ENCODE data around the gene ITGA6.

- TF ChIP-seq EZH2phosphoT487 (IDR thresholded peaks at IDR 0.05; ENCODE audit: low read depth, severe bottlenecking, unreplicated experiment), result no peak
- TF ChIP-seq CTCF (IDR thresholded peaks at IDR 0.05; ENCODE audit: poor library complexity), result no peak
These were observed 3.3 kb downstream of the ITGA6 start for GRCh38 chr2:172430678-172431077.
